ENCODE results near the gene AFTPH.

Gene AFTPH

GRCh38 chr2:64485331-64485730, 38.8 kb upstream of the AFTPH start:
- no peak overlapping the region for H3K27ac ChIP-seq
- H3K9me3 ChIP-seq, result no peaks in the 10 kb centered on the region
- intact Hi-C loops (cut with DNase I; ENCODE audit: low total_unique reads), result loop anchor here (10.0 kb wide), 1 partner anchor 441 kb away; no protein-coding TSS in a partner anchor
- H3K4me1 ChIP-seq, result peaks cover 0 to 4% (median 2%) of the 10 kb centered on the region in 4 donors
- TF ChIP-seq CTCF (IDR thresholded peaks at IDR 0.05), result no peak
- no peaks in the 10 kb centered on the region for H3K27me3 ChIP-seq
- DNase-seq, result no peak
- H3K4me3 ChIP-seq, result no peak overlapping the region
- no peaks in the 10 kb centered on the region for H3K36me3 ChIP-seq

- no peaks in the 10 kb centered on the region for H3K36me3 ChIP-seq
- intact Hi-C loops (cut with DNase I; ENCODE audit: low total_unique reads), result loop anchor here (10.0 kb wide), 1 partner anchor 441 kb away; no protein-coding TSS in a partner anchor
- no peak for DNase-seq
Observed at GRCh38 chr2:64485961-64486360, 38.2 kb upstream of the AFTPH start.

GRCh38 chr2:64487256-64488049, 36.7 kb upstream of the AFTPH start:
- TF ChIP-seq CTCF (IDR thresholded peaks at IDR 0.05), result no peak
- H3K27ac ChIP-seq, result no peak overlapping the region
- H3K4me3 ChIP-seq, result no peak overlapping the region
- no peaks in the 10 kb centered on the region for H3K36me3 ChIP-seq
- no peaks in the 10 kb centered on the region for H3K27me3 ChIP-seq
- DNase-seq, result no peak
- intact Hi-C loops (cut with DNase I; ENCODE audit: low total_unique reads), result loop anchor here (2.0 to 10.0 kb wide), 2 partner anchors 155 to 443 kb away; no protein-coding TSS in a partner anchor
- H3K9me3 ChIP-seq, result no peaks in the 10 kb centered on the region
- peaks cover 0 to 24% (median 13%) of the 10 kb centered on the region in 4 donors for H3K4me1 ChIP-seq

More at GRCh38 chr2:64485961-64486360, 38.2 kb upstream of the AFTPH start:
- Histone ChIP-seq H3K27ac (no peak overlapping the region), H3K9me3 (no peaks in the 10 kb centered on the region), H3K27me3 (no peaks in the 10 kb centered on the region), H3K4me3 (no peak overlapping the region), H3K4me1 (peaks cover 0 to 9% (median 3%) of the 10 kb centered on the region in 4 donors)
- TF ChIP-seq CTCF (IDR thresholded peaks at IDR 0.05), result no peak

GRCh38 chr2:64488050-64488974, 35.8 kb upstream of the AFTPH start:
- Histone ChIP-seq H3K36me3 (no peaks in the 10 kb centered on the region), H3K27me3 (no peaks in the 10 kb centered on the region), H3K4me3 (no peak overlapping the region), H3K9me3 (no peaks in the 10 kb centered on the region), H3K4me1 (peaks cover 0 to 26% (median 14%) of the 10 kb centered on the region in 4 donors), H3K27ac (no peak overlapping the region)
- peak; percentile 38 to 75 for DNase-seq
- TF ChIP-seq CTCF (IDR thresholded peaks at IDR 0.05), result peak; percentile 78 to 93
- intact Hi-C loops (cut with DNase I; ENCODE audit: low total_unique reads), result loop anchor here (2.0 to 10.0 kb wide), 2 partner anchors 156 to 444 kb away; no protein-coding TSS in a partner anchor

- no peak for DNase-seq
Observed at GRCh38 chr2:64489081-64489751, 34.9 kb upstream of the AFTPH start.

More at GRCh38 chr2:64489081-64489751, 34.9 kb upstream of the AFTPH start:
- H3K4me3 ChIP-seq, result no peak overlapping the region
- intact Hi-C loops (cut with DNase I; ENCODE audit: low total_unique reads), result loop anchor here (2.0 to 10.0 kb wide), 2 partner anchors 156 to 444 kb away; no protein-coding TSS in a partner anchor
- no peaks in the 10 kb centered on the region for H3K36me3 ChIP-seq
- H3K27me3 ChIP-seq, result no peaks in the 10 kb centered on the region
- H3K4me1 ChIP-seq, result peaks cover 0 to 26% (median 14%) of the 10 kb centered on the region in 4 donors
- H3K9me3 ChIP-seq, result no peaks in the 10 kb centered on the region
- no peak for TF ChIP-seq CTCF (IDR thresholded peaks at IDR 0.05)
- no peak overlapping the region for H3K27ac ChIP-seq

All from tibial artery (tissue), 4 donors.